ENCODE measurements around the gene DENND11. TPM values are rescaled to one million over a fixed set of nuclear protein-coding genes. Genes with fewer than 3 reads are reported as not detected.

The DENND11 gene
- polyA plus RNA-seq, 3 donors = 5.6 to 9.0 (median 6.1) TPM

DNA sequence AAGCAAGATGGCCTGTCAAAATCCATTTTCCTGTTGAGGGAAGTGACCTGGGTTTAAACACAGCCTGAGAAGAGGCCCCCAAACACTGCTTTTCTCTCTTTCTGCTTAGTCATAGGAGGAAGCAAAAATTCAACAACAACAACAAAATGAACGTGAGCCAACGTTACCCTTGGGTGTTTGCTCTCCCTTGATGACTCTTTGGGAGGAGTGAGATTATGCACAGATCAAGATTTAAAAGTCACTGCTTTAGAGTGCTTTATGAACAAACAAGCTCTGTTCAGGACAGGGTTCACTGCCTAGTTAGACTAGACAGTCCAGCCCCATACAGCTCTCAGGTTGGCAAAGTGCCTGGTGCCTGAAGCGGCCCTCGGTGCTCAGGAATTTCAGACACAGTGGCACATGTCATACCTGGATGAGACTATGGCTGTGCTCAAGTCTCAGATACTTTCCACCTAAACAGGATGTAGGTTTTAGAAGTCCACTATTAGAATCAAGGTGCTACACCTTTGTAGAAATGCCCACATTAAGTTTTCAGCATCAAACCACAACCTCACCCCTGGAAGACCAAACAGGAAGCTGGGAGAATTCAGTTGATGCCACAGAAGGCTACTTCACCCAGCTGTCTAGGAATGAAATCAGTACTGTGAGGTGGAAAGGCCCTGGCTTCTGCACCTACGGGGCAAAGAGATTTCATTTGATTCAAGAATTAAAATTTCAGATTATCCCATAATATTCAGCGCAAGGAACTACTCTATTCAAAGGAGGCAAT lies 38.7 kb downstream of the DENND11 start:
- H3K27ac ChIP-seq (ENCODE audit: low read depth, low read length) = no peak overlapping the region
- 44 to 59% (median 47%) methylated on average over 6 of the region's 6 CpGs for WGBS, 3 donors

DNA sequence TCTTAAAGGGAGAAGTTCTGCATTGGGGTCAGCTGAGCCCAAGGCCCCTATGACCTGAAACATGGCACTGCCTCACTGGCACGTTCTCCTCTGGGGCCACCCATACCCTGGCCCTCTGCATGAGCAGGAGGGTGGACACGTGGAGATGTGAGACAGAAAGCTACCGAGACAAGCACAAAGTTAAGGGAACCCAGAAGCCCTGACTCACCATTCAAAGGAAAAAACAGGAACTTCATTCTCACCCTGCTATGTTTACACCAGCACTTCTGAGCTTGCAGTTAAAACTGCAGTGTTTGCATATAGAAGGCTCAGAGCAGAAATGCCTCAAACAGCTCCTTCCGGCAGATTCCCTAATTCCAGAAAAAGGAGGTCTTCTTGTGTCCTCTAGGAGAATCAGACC lies 41.7 kb downstream of the DENND11 start:
- no peak overlapping the region for H3K27ac ChIP-seq (ENCODE audit: low read depth, low read length)
- WGBS, 3 donors = 53 to 86% (median 55%) methylated on average over 4 of the region's 4 CpGs

DNA sequence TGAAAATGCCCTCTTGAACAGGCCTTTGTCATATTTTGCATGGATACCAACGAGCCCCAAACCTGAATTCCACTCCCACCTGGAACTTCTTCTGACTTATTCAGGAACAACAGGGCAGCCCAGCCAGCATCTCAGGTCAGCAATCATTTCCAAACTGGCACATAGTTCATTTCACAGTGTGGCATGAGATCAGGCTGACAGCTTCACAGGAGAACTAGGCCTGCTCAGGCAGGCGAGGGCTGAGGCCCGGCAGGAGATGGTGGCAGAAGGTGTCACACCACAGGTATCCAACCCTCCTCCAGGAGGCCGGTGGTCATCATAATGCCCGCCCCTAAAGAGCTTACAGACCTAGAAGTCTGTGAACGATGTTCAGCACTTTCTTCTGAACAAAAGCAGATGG lies 42.5 kb downstream of the DENND11 start:
- no peak overlapping the region for H3K27ac ChIP-seq (ENCODE audit: low read depth, low read length)
- WGBS, 3 donors = 78 to 89% (median 87%) methylated on average over 6 of the region's 6 CpGs

DNA sequence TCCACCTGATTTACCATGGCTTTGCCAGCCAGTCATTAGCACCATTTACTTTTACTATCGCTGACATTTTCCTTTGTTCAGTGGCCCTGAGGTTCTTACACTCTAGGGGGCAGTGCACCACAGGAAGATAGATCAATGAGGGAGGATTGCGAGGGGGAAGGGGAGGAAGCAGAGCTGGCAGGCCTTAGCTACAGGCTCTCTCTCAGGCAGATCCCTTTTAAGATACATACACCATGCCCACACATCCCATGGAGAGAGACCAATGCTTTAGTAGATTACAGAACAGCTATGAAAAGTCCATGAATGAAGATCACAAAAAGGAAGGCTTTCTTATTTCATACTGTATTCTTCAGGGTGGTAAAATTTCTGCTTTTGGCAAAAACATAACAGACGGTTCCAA lies 47.4 kb downstream of the DENND11 start:
- WGBS, 3 donors = 35 to 39% (median 37%) methylated on average over 3 of the region's 3 CpGs
- no peak overlapping the region for H3K27ac ChIP-seq (ENCODE audit: low read depth, low read length)

DNA sequence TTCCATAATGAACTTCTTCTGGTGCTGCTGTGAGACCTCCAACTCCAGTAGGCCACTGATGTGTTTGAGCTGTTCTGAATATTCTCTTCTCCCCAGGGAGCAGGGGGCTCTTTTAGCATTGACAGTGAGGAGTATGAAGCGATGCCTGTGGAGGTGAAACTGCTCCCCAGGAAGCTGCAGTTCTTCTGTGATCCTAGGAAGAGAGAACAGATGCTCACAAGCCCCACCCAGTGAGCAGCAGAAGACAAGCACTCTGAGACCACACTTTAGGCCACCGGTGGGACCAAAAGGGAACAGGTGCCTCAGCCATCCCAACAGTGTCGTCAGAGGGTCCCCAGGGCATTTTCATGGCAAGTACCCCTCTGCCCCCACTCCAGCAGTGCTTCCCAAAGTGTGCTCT lies 49.3 kb downstream of the DENND11 start:
- WGBS, 3 donors = 64 to 78% (median 72%) methylated on average over 3 of the region's 3 CpGs
- H3K27ac ChIP-seq (ENCODE audit: low read depth, low read length) = no peak overlapping the region

Other genes starting within 250 kb of the DENND11 start
- gene AGK, start 150.8 kb downstream of the DENND11 start, polyA plus RNA-seq = 10 to 100 TPM in 2 of 3 donors, 1 to 10 TPM in 1; 6.1 to 12.7 (median 11.4) TPM
- under 1 TPM in 1 of 3 donors, not detected in 2; 0.12 TPM for gene WEE2, start 6.2 kb upstream of the DENND11 start, polyA plus RNA-seq
- gene SSBP1, start 36.2 kb upstream of the DENND11 start, polyA plus RNA-seq = 100 to 1,000 TPM in 2 of 3 donors, 10 to 100 TPM in 1; 78.6 to 169 (median 150) TPM
- gene TAS2R3, start 61.9 kb upstream of the DENND11 start, polyA plus RNA-seq = under 1 TPM in 1 of 3 donors, not detected in 2; 0.10 TPM
- gene TAS2R4, start 74.5 kb upstream of the DENND11 start, polyA plus RNA-seq = under 1 TPM; 0.06 to 0.22 (median 0.10) TPM
- under 1 TPM; 0.24 to 0.56 (median 0.36) TPM for gene TAS2R5, start 88.1 kb upstream of the DENND11 start, polyA plus RNA-seq
- gene PRSS37, start 139.3 kb upstream of the DENND11 start, polyA plus RNA-seq = not detected
- not detected for gene OR9A4, start 214.2 kb upstream of the DENND11 start, polyA plus RNA-seq
- under 1 TPM in 2 of 3 donors, not detected in 1; 0.15 to 0.79 TPM for gene CLEC5A, start 244.8 kb upstream of the DENND11 start, polyA plus RNA-seq